Caco-2 (cell line): ENCODE measurements around the gene TTYH3. TPM values are rescaled to one million over a fixed set of nuclear protein-coding genes. Genes with fewer than 3 reads are reported as not detected.

ENCODE experiments used
- BruUV-seq: library from RNA; stranded (reverse); fragments of 400-500 nt; replicated peaks from 2 replicates; lab custom pipeline; 2021; lab: Mats Ljungman, UMichigan
- CTCF ChIA-PET: fragments of 300-600 bp; sonication (Branson Sonifier 250); formaldehyde crosslinking; loops from one replicate; lab custom pipeline; 2022; ENCODE audit warnings: antibody characterized with exemption; lab: Charles Lee
- POLR2A ChIA-PET: fragments of 300-600 bp; sonication (Branson Sonifier 250); formaldehyde crosslinking; loops from one replicate; lab custom pipeline; 2022; ENCODE audit warnings: antibody characterized with exemption; lab: Charles Lee
- DNase-seq, 2 experiments: peaks; one replicate each; pipeline versions ENCODE4 v3.0.0 to v3.0.0-alpha.2; 2020 to 2022
- H3K27me3 ChIP-seq: replicated peaks from 2 replicates; pipeline ENCODE4 v1.6.0; 2011; ENCODE audit warnings: low read length; ENCODE audit not compliant: control insufficient read depth, insufficient read depth
- H3K36me3 ChIP-seq: 2 replicates; pipeline ENCODE4 v1.5.1; 2011; ENCODE audit warnings: low read length; ENCODE audit not compliant: control insufficient read depth, insufficient read depth
- H3K4me1 ChIP-seq: fragments of 250-450 bp; sonication (Bioruptor Pico); 2 replicates; pipeline ENCODE4 v1.5.1; 2020; ENCODE audit warnings: mild to moderate bottlenecking
- H3K4me3 ChIP-seq: 2 replicates; pipeline ENCODE4 v1.5.1; 2011; ENCODE audit warnings: low read depth, mild to moderate bottlenecking, control low read depth, low read length
- H3K9me3 ChIP-seq: fragments of 250-450 bp; sonication (Bioruptor Pico); 2 replicates; pipeline ENCODE4 v1.5.1; 2020; ENCODE audit warnings: mild to moderate bottlenecking, moderate library complexity
- H3K27ac Mint-ChIP-seq: one replicate; pipeline ENCODE4 v1.8.0; 2022; ENCODE audit warnings: mixed read lengths; ENCODE audit not compliant: unreplicated experiment
- H3K27me3 Mint-ChIP-seq: one replicate; pipeline ENCODE4 v1.8.0; 2022; ENCODE audit warnings: mixed read lengths; ENCODE audit not compliant: insufficient read depth, unreplicated experiment
- H3K36me3 Mint-ChIP-seq: one replicate; pipeline ENCODE4 v1.8.0; 2022; ENCODE audit warnings: mild to moderate bottlenecking, mixed read lengths; ENCODE audit not compliant: insufficient read depth, unreplicated experiment
- H3K4me1 Mint-ChIP-seq: one replicate; pipeline ENCODE4 v1.8.0; 2022; ENCODE audit warnings: low read depth, mixed read lengths; ENCODE audit not compliant: unreplicated experiment
- H3K4me3 Mint-ChIP-seq: one replicate; pipeline ENCODE4 v1.8.0; 2022; ENCODE audit warnings: mild to moderate bottlenecking, moderate library complexity, mixed read lengths; ENCODE audit not compliant: unreplicated experiment
- H3K9me3 Mint-ChIP-seq: one replicate; pipeline ENCODE4 v1.8.0; 2022; ENCODE audit warnings: mixed read lengths; ENCODE audit not compliant: unreplicated experiment
- CTCF ChIP-seq, 2 experiments: fragments of 200-600 bp in 1 of 2; IDR thresholded peaks; 1 replicate in 1 of 2; 2 replicates in 1 of 2; pipeline versions ENCODE4 v1.5.1 to v1.8.0; 2011 to 2022; ENCODE audit warnings: antibody characterized with exemption in 1 of 2, control low read depth in 1 of 2, inconsistent platforms in 1 of 2, low read depth in 1 of 2, low read length in 1 of 2, mild to moderate bottlenecking in 1 of 2, moderate library complexity in 1 of 2; ENCODE audit not compliant: insufficient read depth in 1 of 2, severe bottlenecking in 1 of 2, unreplicated experiment in 1 of 2
- intact Hi-C: fragments of 100-400 bp; cut with micrococcal nuclease; formaldehyde crosslinking; loops from one replicate; pipeline ENCODE4 v1.10.0; 2022; ENCODE audit not compliant: unreplicated experiment
- total RNA-seq: library from RNA; stranded (reverse); gene quantifications from 2 replicates; pipeline ENCODE4 v1.2.3, GENCODE V29; 2022

The TTYH3 gene
- total RNA-seq, 1 experiment from 2014 or later, result 57.3 TPM

DNA sequence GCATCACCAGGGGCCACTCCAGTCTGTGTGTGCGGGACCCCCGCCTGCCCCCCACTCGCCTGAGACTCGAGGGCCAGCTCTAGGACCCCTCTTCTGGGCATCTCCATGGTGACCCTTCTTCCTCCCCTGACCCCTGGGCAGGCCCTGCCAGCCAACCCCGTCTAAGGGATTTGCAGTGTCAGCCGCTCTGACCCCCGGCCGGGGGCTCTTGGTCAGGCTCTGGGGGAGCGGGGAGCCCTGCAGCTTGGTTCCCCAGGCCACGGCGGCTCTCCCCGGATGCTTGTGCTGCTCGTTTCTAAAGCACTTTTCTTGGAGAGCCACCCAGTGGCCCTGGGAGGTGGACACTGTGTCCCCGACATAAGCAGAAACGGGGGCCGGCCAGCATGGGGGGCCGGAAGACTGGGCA is 5.3 kb downstream of the TTYH3 start:
- Histone ChIP-seq H3K4me1 (peaks cover 18% of the 10 kb centered on the region), H3K36me3 (peaks cover 2% of the 10 kb centered on the region; the same call in 1 of the 2 replicates), H3K27me3 (no peaks in the 10 kb centered on the region), H3K4me3 (no peak overlapping the region), H3K9me3 (no peaks in the 10 kb centered on the region)
- intact Hi-C loops, result loop anchor here (10.0 kb wide), 1 partner anchor 668 kb away; the partner anchor contains the start of gene SDK1
- H3K27me3 Mint-ChIP-seq, result no peaks in the 10 kb centered on the region
- no peak overlapping the region for H3K4me3 Mint-ChIP-seq
- no peaks in the 10 kb centered on the region for H3K9me3 Mint-ChIP-seq
- no peaks in the 10 kb centered on the region for H3K4me1 Mint-ChIP-seq
- POLR2A ChIA-PET, result no interaction called here
- TF ChIP-seq CTCF (IDR thresholded peaks at IDR 0.05; ENCODE audit: insufficient read depth in 1 of 2, low read depth in 1 of 2, low read length in 1 of 2, severe bottlenecking in 1 of 2, unreplicated experiment in 1 of 2), result no peak
- H3K36me3 Mint-ChIP-seq, result no peaks in the 10 kb centered on the region
- no peak for DNase-seq
- no peak overlapping the region for H3K27ac Mint-ChIP-seq
- CTCF ChIA-PET, result no interaction called here
- BruUV-seq, result no TSS peak

DNA sequence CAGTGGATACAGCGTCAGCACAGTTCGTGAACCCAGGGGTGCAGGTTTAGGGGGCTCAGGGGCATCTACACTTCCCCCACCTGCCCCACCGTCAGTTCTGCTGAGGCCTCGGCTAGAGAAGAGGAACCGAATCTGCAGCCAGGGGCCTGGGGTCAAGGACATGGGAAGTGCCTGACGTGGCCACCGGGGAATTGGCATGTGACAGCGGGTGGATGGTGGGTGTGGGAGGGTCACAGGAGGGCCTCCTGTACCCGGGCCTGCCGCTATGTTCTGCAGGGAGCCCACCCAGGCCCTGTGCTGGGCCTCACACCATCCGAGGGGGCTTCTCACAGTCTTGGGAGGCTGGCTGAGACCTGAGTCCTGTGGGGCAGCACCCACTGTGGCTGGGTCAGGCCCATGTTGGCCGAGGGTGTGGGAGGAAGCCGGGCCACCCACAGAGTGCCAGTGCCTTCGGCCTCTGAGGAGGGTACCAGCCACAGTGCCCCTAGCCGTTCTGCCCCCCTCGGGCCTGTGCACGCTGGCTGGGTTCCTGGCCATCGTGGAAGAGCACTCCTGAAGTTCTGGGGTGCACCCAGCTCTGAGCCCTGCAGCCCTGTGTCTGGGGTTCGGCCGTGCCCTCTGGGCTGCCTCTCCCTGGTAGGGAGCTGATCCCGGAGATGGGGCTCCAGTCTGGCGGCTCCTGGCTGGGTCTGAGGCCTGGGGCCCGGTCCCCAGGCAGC is 5.9 kb downstream of the TTYH3 start:
- no TSS peak for BruUV-seq
- Mint-ChIP-seq H3K36me3 (no peaks in the 10 kb centered on the region), H3K27me3 (no peaks in the 10 kb centered on the region), H3K4me3 (no peak overlapping the region), H3K9me3 (no peaks in the 10 kb centered on the region), H3K4me1 (no peaks in the 10 kb centered on the region), H3K27ac (no peak overlapping the region)
- Histone ChIP-seq H3K9me3 (no peaks in the 10 kb centered on the region), H3K4me3 (no peak overlapping the region), H3K27me3 (no peaks in the 10 kb centered on the region), H3K36me3 (peaks cover 2% of the 10 kb centered on the region; the same call in 1 of the 2 replicates), H3K4me1 (peaks cover 15% of the 10 kb centered on the region)
- POLR2A ChIA-PET, result no interaction called here
- no peak for TF ChIP-seq CTCF (IDR thresholded peaks at IDR 0.05; ENCODE audit: insufficient read depth in 1 of 2, low read depth in 1 of 2, low read length in 1 of 2, severe bottlenecking in 1 of 2, unreplicated experiment in 1 of 2)
- CTCF ChIA-PET, result interaction anchor here (0.6 kb wide), 1 partner anchor 537 kb away, joined by 5 read pairs; no protein-coding TSS in a partner anchor
- intact Hi-C loops, result loop anchor here (10.0 kb wide), 1 partner anchor 667 kb away; the partner anchor contains the start of gene SDK1
- no peak for DNase-seq

GRCh38 chr7:2638224-2638991 is 6.6 kb downstream of the TTYH3 start:
- Mint-ChIP-seq H3K4me3 (no peak overlapping the region), H3K36me3 (no peaks in the 10 kb centered on the region), H3K4me1 (no peaks in the 10 kb centered on the region), H3K9me3 (no peaks in the 10 kb centered on the region), H3K27ac (no peak overlapping the region), H3K27me3 (no peaks in the 10 kb centered on the region)
- Histone ChIP-seq H3K4me3 (no peak overlapping the region), H3K36me3 (peaks cover 2% of the 10 kb centered on the region; the same call in 1 of the 2 replicates), H3K9me3 (no peaks in the 10 kb centered on the region), H3K4me1 (peaks cover 7% of the 10 kb centered on the region), H3K27me3 (no peaks in the 10 kb centered on the region)
- ChIA-PET CTCF (interaction anchor here (0.6 kb wide), 1 partner anchor 538 kb away, joined by 5 read pairs; no protein-coding TSS in a partner anchor), POLR2A (no interaction called here)
- TF ChIP-seq CTCF (IDR thresholded peaks at IDR 0.05; ENCODE audit: insufficient read depth in 1 of 2, low read depth in 1 of 2, low read length in 1 of 2, severe bottlenecking in 1 of 2, unreplicated experiment in 1 of 2), result no peak
- intact Hi-C loops, result loop anchor here (10.0 kb wide), 1 partner anchor 666 kb away; the partner anchor contains the start of gene SDK1
- DNase-seq, result no peak
- BruUV-seq, result no TSS peak
